HepG2 (cell line): ENCODE measurements around the gene ORC2. TPM values are rescaled to one million over a fixed set of nuclear protein-coding genes. Genes with fewer than 3 reads are reported as not detected.

Source experiments
- polyA plus RNA-seq, 8 experiments: library from polyadenylated mRNA; depleted of rRNA in 3 of 8; stranded (reverse) in 7 of 8; unstranded in 1 of 8; fragments of >200 nt; fragmentation: Illumina TruSeq in 4 of 8; extraction: Trizol in 4 of 8; gene quantifications; 2 replicates each; pipeline versions ENCODE4 v1.2.1 to v1.2.3, GENCODE V29; 2011 to 2016; ENCODE audit warnings: low read depth in 4 of 8, missing spikeins in 1 of 8, mixed read lengths in 1 of 8; ENCODE audit not compliant: insufficient read depth in 1 of 8
- small RNA-seq, 3 experiments: library from RNA; depleted of rRNA; stranded (forward); fragments of <200 nt; gene quantifications; one replicate each; pipeline ENCODE3, GENCODE V24; 2012; ENCODE audit warnings: low read depth in 2 of 3, low replicate concordance in 1 of 3; ENCODE audit not compliant: insufficient read length in 3 of 3, insufficient read depth in 2 of 3
- total RNA-seq, 5 experiments: library from RNA; depleted of rRNA; stranded (reverse); fragments of >200 nt; fragmentation: Illumina TruSeq; extraction: Trizol; gene quantifications; 2 replicates each; pipeline ENCODE4 v1.2.3, GENCODE V29; 2016; ENCODE audit warnings: low read depth in 1 of 5

The ORC2 gene
- total and polyA plus RNA-seq, 2 of the 13 experiments (the other 11 are each of a cell fraction or from before 2014, with no cell fraction given): 19.3 to 73.5 TPM

Small RNAs within 50 kb of the gene (small RNA-seq; reads per million reads assigned to genes)
- gene RF00019 (0 reads per million in 3 experiments), gene RNU6-312P (0 reads per million in 3 experiments), gene RNU6-762P (0 reads per million in 3 experiments)

Other genes starting within 250 kb of the ORC2 start
- gene BZW1, start 151.8 kb downstream of the ORC2 start, total RNA-seq (2016; rRNA removed; fragmentation: Illumina TruSeq; extraction: Trizol): 384 and 709 TPM in 2 replicates
- gene BZW1, start 151.8 kb downstream of the ORC2 start, polyA plus RNA-seq (2011; rRNA removed): 102 and 106 TPM in 2 replicates
- 35.2 and 66.6 TPM in 2 replicates for gene CLK1, start 99.0 kb downstream of the ORC2 start, total RNA-seq (2016; rRNA removed; fragmentation: Illumina TruSeq; extraction: Trizol)
- gene CLK1, start 99.0 kb downstream of the ORC2 start, polyA plus RNA-seq (2011; rRNA removed): 82.4 and 101 TPM in 2 replicates
- 98.7 and 126 TPM in 2 replicates for gene PPIL3, start 74.6 kb downstream of the ORC2 start, total RNA-seq (2016; rRNA removed; fragmentation: Illumina TruSeq; extraction: Trizol)
- gene PPIL3, start 74.6 kb downstream of the ORC2 start, polyA plus RNA-seq (2011; rRNA removed): 81.8 and 107 TPM in 2 replicates
- gene NIF3L1, start 74.3 kb downstream of the ORC2 start, total RNA-seq (2016; rRNA removed; fragmentation: Illumina TruSeq; extraction: Trizol): 67.9 and 98.5 TPM in 2 replicates
- gene NIF3L1, start 74.3 kb downstream of the ORC2 start, polyA plus RNA-seq (2011; rRNA removed): 55.1 and 75.2 TPM in 2 replicates
- 13.9 and 21.5 TPM in 2 replicates for gene HYCC2, start 108.0 kb upstream of the ORC2 start, total RNA-seq (2016; rRNA removed; fragmentation: Illumina TruSeq; extraction: Trizol)
- gene HYCC2, start 108.0 kb upstream of the ORC2 start, polyA plus RNA-seq (2011; rRNA removed): 4.2 and 4.7 TPM in 2 replicates
- gene NDUFB3, start 108.3 kb upstream of the ORC2 start, total RNA-seq (2016; rRNA removed; fragmentation: Illumina TruSeq; extraction: Trizol): 159 and 209 TPM in 2 replicates
- gene NDUFB3, start 108.3 kb upstream of the ORC2 start, polyA plus RNA-seq (2011; rRNA removed): 34.2 and 50.7 TPM in 2 replicates
- gene CFLAR, start 152.5 kb upstream of the ORC2 start, total RNA-seq (2016; rRNA removed; fragmentation: Illumina TruSeq; extraction: Trizol): 92.1 and 109 TPM in 2 replicates
- 37.3 and 43.8 TPM in 2 replicates for gene CFLAR, start 152.5 kb upstream of the ORC2 start, polyA plus RNA-seq (2011; rRNA removed)
- gene CASP10, start 219.5 kb upstream of the ORC2 start, total RNA-seq (2016; rRNA removed; fragmentation: Illumina TruSeq; extraction: Trizol): 22.2 and 31.1 TPM in 2 replicates
- gene CASP10, start 219.5 kb upstream of the ORC2 start, polyA plus RNA-seq (2011; rRNA removed): 23.8 and 25.1 TPM in 2 replicates